GM19463 (cell line): ENCODE measurements around the gene GRAMD4.
"Not testable (repeated sequence)": the region's sequence is repeated elsewhere in the genome, so short reads cannot be mapped to it uniquely, and the experiment has no call there.

Experiments used
- ATAC-seq: cut with Tn5 transposase; IDR thresholded peaks from one replicate; pipeline ENCODE4 v1.9.1; 2021; ENCODE audit warnings: mild to moderate bottlenecking, moderate library complexity; ENCODE audit not compliant: unreplicated experiment

GRAMD4 gene

GRCh38 chr22:46617986-46618647, 2.1 kb upstream of the GRAMD4 start:
- no peak for ATAC-seq

GRCh38 chr22:46618667-46619066, 1.5 kb upstream of the GRAMD4 start:
- ATAC-seq = no peak

- no peak for ATAC-seq
Observed at GRCh38 chr22:46619240-46619829, 851 bp upstream of the GRAMD4 start.

- no peak for ATAC-seq
Observed at GRCh38 chr22:46620588-46621242, 529 bp downstream of the GRAMD4 start.

- ATAC-seq = not testable (repeated sequence)
Observed at GRCh38 chr22:46621243-46621930, 1.2 kb downstream of the GRAMD4 start.

- no peak for ATAC-seq
Observed at GRCh38 chr22:46622081-46622521, 1.9 kb downstream of the GRAMD4 start.

GRCh38 chr22:46625113-46625842, 5.1 kb downstream of the GRAMD4 start:
- ATAC-seq = no peak

- no peak for ATAC-seq
Observed at GRCh38 chr22:46625843-46626349, 5.7 kb downstream of the GRAMD4 start.

GRCh38 chr22:46626356-46626755, 6.2 kb downstream of the GRAMD4 start:
- ATAC-seq = no peak

- no peak for ATAC-seq
Observed at GRCh38 chr22:46626911-46627805, 7.0 kb downstream of the GRAMD4 start.

- ATAC-seq = no peak
Observed at GRCh38 chr22:46627806-46628482, 7.8 kb downstream of the GRAMD4 start.

GRCh38 chr22:46628756-46629155, 8.6 kb downstream of the GRAMD4 start:
- ATAC-seq = no peak

GRCh38 chr22:46629291-46629690, 9.1 kb downstream of the GRAMD4 start:
- ATAC-seq = no peak

- ATAC-seq = no peak
Observed at GRCh38 chr22:46631113-46631512, 10.9 kb downstream of the GRAMD4 start.

GRCh38 chr22:46632646-46633249, 12.6 kb downstream of the GRAMD4 start:
- no peak for ATAC-seq

GRCh38 chr22:46633334-46633890, 13.2 kb downstream of the GRAMD4 start:
- ATAC-seq = no peak

- no peak for ATAC-seq
Observed at GRCh38 chr22:46634011-46634699, 14.0 kb downstream of the GRAMD4 start.
